ENCODE data around the gene N4BP2L2.

N4BP2L2 gene

GRCh38 chr13:32425158-32425557, 113.4 kb downstream of the N4BP2L2 start:
- DNase-seq (ENCODE audit: low read depth, low spot score), result no peak
- Histone ChIP-seq H3K9ac (ENCODE audit: insufficient read length) (no peak overlapping the region), H3K27ac (no peak overlapping the region), H3K36me3 (ENCODE audit: insufficient read depth, low read length) (peaks cover 4% of the 10 kb centered on the region; the same call in 1 of the 2 replicates), H3K4me3 (no peak overlapping the region), H3K9me3 (ENCODE audit: low read depth, low read length) (no peaks in the 10 kb centered on the region)
- TF ChIP-seq FOXP2 (optimal IDR thresholded peaks at IDR 0.05; ENCODE audit: control extremely low read depth, extremely low read length, insufficient read depth) (no peak), POLR2AphosphoS5 (IDR thresholded peaks at IDR 0.05; ENCODE audit: borderline replicate concordance, low read depth, low read length) (no peak), EZH2 (IDR thresholded peaks at IDR 0.05) (no peak)

GRCh38 chr13:32423592-32423991, 115.0 kb downstream of the N4BP2L2 start:
- Histone ChIP-seq H3K27ac (no peak overlapping the region), H3K36me3 (ENCODE audit: insufficient read depth, low read length) (no peaks in the 10 kb centered on the region), H3K9ac (ENCODE audit: insufficient read length) (no peak overlapping the region), H3K4me3 (no peak overlapping the region), H3K9me3 (ENCODE audit: low read depth, low read length) (no peaks in the 10 kb centered on the region)
- TF ChIP-seq FOXP2 (optimal IDR thresholded peaks at IDR 0.05; ENCODE audit: control extremely low read depth, extremely low read length, insufficient read depth) (no peak), EZH2 (IDR thresholded peaks at IDR 0.05) (no peak)
- DNase-seq (ENCODE audit: low read depth, low spot score), result no peak

GRCh38 chr13:32419862-32420261, 118.7 kb downstream of the N4BP2L2 start:
- Histone ChIP-seq H3K9ac (ENCODE audit: insufficient read length) (no peak overlapping the region), H3K27ac (no peak overlapping the region), H3K36me3 (ENCODE audit: insufficient read depth, low read length) (no peaks in the 10 kb centered on the region), H3K4me3 (no peak overlapping the region), H3K9me3 (ENCODE audit: low read depth, low read length) (no peaks in the 10 kb centered on the region)
- TF ChIP-seq POLR2AphosphoS5 (IDR thresholded peaks at IDR 0.05; ENCODE audit: borderline replicate concordance, low read depth, low read length) (no peak), EZH2 (IDR thresholded peaks at IDR 0.05) (no peak), FOXP2 (optimal IDR thresholded peaks at IDR 0.05; ENCODE audit: control extremely low read depth, extremely low read length, insufficient read depth) (no peak)
- DNase-seq (ENCODE audit: low read depth, low spot score), result no peak

- Histone ChIP-seq H3K4me3 (no peak overlapping the region), H3K9me3 (ENCODE audit: low read depth, low read length) (no peaks in the 10 kb centered on the region)
Observed at GRCh38 chr13:32417995-32418394, 120.6 kb downstream of the N4BP2L2 start.

GRCh38 chr13:32415019-32415418, 123.6 kb downstream of the N4BP2L2 start:
- Histone ChIP-seq H3K36me3 (ENCODE audit: insufficient read depth, low read length) (no peaks in the 10 kb centered on the region), H3K9me3 (ENCODE audit: low read depth, low read length) (no peaks in the 10 kb centered on the region), H3K9ac (ENCODE audit: insufficient read length) (no peak overlapping the region), H3K27ac (no peak overlapping the region), H3K4me3 (no peak overlapping the region)
- no peak for TF ChIP-seq POLR2AphosphoS5 (IDR thresholded peaks at IDR 0.05; ENCODE audit: borderline replicate concordance, low read depth, low read length)
- no peak for TF ChIP-seq EZH2 (IDR thresholded peaks at IDR 0.05)
- TF ChIP-seq FOXP2 (optimal IDR thresholded peaks at IDR 0.05; ENCODE audit: control extremely low read depth, extremely low read length, insufficient read depth), result no peak
- DNase-seq (ENCODE audit: low read depth, low spot score), result no peak

More at GRCh38 chr13:32417995-32418394, 120.6 kb downstream of the N4BP2L2 start:
- Histone ChIP-seq H3K9ac (ENCODE audit: insufficient read length) (no peak overlapping the region), H3K27ac (no peak overlapping the region), H3K36me3 (ENCODE audit: insufficient read depth, low read length) (no peaks in the 10 kb centered on the region)
- no peak for DNase-seq (ENCODE audit: low read depth, low spot score)
- no peak for TF ChIP-seq POLR2AphosphoS5 (IDR thresholded peaks at IDR 0.05; ENCODE audit: borderline replicate concordance, low read depth, low read length)
- no peak for TF ChIP-seq FOXP2 (optimal IDR thresholded peaks at IDR 0.05; ENCODE audit: control extremely low read depth, extremely low read length, insufficient read depth)
- TF ChIP-seq EZH2 (IDR thresholded peaks at IDR 0.05), result no peak

GRCh38 chr13:32414580-32414979, 124.0 kb downstream of the N4BP2L2 start:
- no peaks in the 10 kb centered on the region for H3K9me3 ChIP-seq (ENCODE audit: low read depth, low read length)
- no peak overlapping the region for H3K9ac ChIP-seq (ENCODE audit: insufficient read length)
- no peak for DNase-seq (ENCODE audit: low read depth, low spot score)
- no peak overlapping the region for H3K27ac ChIP-seq
- H3K36me3 ChIP-seq (ENCODE audit: insufficient read depth, low read length), result no peaks in the 10 kb centered on the region
- H3K4me3 ChIP-seq, result no peak overlapping the region
- TF ChIP-seq FOXP2 (optimal IDR thresholded peaks at IDR 0.05; ENCODE audit: control extremely low read depth, extremely low read length, insufficient read depth), result no peak
- no peak for TF ChIP-seq POLR2AphosphoS5 (IDR thresholded peaks at IDR 0.05; ENCODE audit: borderline replicate concordance, low read depth, low read length)
- no peak for TF ChIP-seq EZH2 (IDR thresholded peaks at IDR 0.05)

GRCh38 chr13:32413284-32413683, 125.3 kb downstream of the N4BP2L2 start:
- H3K27ac ChIP-seq, result no peak overlapping the region
- TF ChIP-seq EZH2 (IDR thresholded peaks at IDR 0.05) (no peak), FOXP2 (optimal IDR thresholded peaks at IDR 0.05; ENCODE audit: control extremely low read depth, extremely low read length, insufficient read depth) (no peak), POLR2AphosphoS5 (IDR thresholded peaks at IDR 0.05; ENCODE audit: borderline replicate concordance, low read depth, low read length) (no peak)
- no peak overlapping the region for H3K9ac ChIP-seq (ENCODE audit: insufficient read length)
- no peak overlapping the region for H3K4me3 ChIP-seq
- H3K36me3 ChIP-seq (ENCODE audit: insufficient read depth, low read length), result no peaks in the 10 kb centered on the region
- H3K9me3 ChIP-seq (ENCODE audit: low read depth, low read length), result no peaks in the 10 kb centered on the region
- no peak for DNase-seq (ENCODE audit: low read depth, low spot score)

GRCh38 chr13:32409561-32410421, 128.8 kb downstream of the N4BP2L2 start:
- Histone ChIP-seq H3K4me3 (no peak overlapping the region), H3K9me3 (ENCODE audit: low read depth, low read length) (no peaks in the 10 kb centered on the region), H3K9ac (ENCODE audit: insufficient read length) (no peak overlapping the region), H3K27ac (no peak overlapping the region), H3K36me3 (ENCODE audit: insufficient read depth, low read length) (no peaks in the 10 kb centered on the region)
- no peak for DNase-seq (ENCODE audit: low read depth, low spot score)
- TF ChIP-seq FOXP2 (optimal IDR thresholded peaks at IDR 0.05; ENCODE audit: control extremely low read depth, extremely low read length, insufficient read depth) (no peak), EZH2 (IDR thresholded peaks at IDR 0.05) (no peak), POLR2AphosphoS5 (IDR thresholded peaks at IDR 0.05; ENCODE audit: borderline replicate concordance, low read depth, low read length) (no peak)

GRCh38 chr13:32409001-32409313, 129.6 kb downstream of the N4BP2L2 start:
- no peak overlapping the region for H3K9ac ChIP-seq (ENCODE audit: insufficient read length)
- TF ChIP-seq POLR2AphosphoS5 (IDR thresholded peaks at IDR 0.05; ENCODE audit: borderline replicate concordance, low read depth, low read length) (no peak), FOXP2 (optimal IDR thresholded peaks at IDR 0.05; ENCODE audit: control extremely low read depth, extremely low read length, insufficient read depth) (no peak), EZH2 (IDR thresholded peaks at IDR 0.05) (no peak)
- H3K27ac ChIP-seq, result no peak overlapping the region
- no peak overlapping the region for H3K4me3 ChIP-seq
- no peak for DNase-seq (ENCODE audit: low read depth, low spot score)
- H3K36me3 ChIP-seq (ENCODE audit: insufficient read depth, low read length), result no peaks in the 10 kb centered on the region
- H3K9me3 ChIP-seq (ENCODE audit: low read depth, low read length), result no peaks in the 10 kb centered on the region
